ENCODE results near the gene TDRD15.
"Not testable (repeated sequence)": the region's sequence is repeated elsewhere in the genome, so short reads cannot be mapped to it uniquely, and the experiment has no call there.

The TDRD15 gene

GRCh38 chr2:21123473-21124393 is at the start of gene TDRD15:
TSS of gene TDRD15 (plus strand) at chr2:21123968. CDS start at chr2:21137468, 13,500 bp downstream.
- in situ Hi-C loops (cut with MboI; ENCODE audit: low sequenced_read_pairs): no loop called here

GRCh38 chr2:21078296-21078695 is 45.5 kb upstream of the TDRD15 start:
- in situ Hi-C loops (cut with MboI; ENCODE audit: low sequenced_read_pairs): no loop called here

GRCh38 chr2:21083482-21083881 is 40.3 kb upstream of the TDRD15 start:
- in situ Hi-C loops (cut with MboI; ENCODE audit: low sequenced_read_pairs): no loop called here

DNA sequence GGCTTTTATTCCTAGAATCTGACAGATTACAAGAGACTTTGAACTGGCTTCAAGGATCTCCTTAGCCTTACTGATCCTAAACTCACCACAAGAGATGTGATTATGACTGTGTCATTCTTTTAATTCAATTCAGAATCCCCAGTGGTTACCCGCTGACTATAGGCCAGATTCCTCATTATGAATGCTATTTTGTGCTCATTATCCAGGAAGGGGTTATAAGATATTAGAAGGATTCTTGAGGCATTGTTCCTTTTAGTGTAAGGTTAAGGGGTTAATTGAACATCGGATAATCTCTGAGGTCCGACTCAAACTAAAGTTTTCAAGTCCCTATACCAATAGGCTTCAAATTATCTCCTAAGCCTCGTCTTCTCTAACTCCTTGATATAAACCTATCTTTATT is 39.4 kb upstream of the TDRD15 start:
- in situ Hi-C loops (cut with MboI; ENCODE audit: low sequenced_read_pairs): no loop called here

GRCh38 chr2:21092308-21092869 is 31.4 kb upstream of the TDRD15 start:
- in situ Hi-C loops (cut with MboI; ENCODE audit: low sequenced_read_pairs): no loop called here

DNA sequence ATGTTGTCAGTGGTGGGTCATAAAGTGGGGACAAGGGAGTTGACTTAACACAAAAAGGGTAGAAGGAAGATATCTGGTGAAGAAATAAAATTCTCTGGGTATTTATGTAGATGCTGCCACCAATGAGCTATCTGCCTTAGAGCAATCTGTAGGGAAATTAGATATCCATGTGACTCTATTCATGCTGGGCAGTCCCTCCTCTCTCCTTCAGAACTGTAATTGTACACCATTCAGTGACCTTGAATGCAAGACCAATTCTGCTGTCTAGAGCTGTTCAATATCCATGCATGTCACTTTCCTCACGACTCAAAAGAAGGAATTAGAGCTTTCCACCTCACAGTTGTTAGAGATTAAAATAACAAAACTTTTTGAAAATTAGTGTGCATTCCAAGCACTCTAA is 28.6 kb upstream of the TDRD15 start:
- in situ Hi-C loops (cut with MboI; ENCODE audit: low sequenced_read_pairs): no loop called here

- in situ Hi-C loops (cut with MboI; ENCODE audit: low sequenced_read_pairs): no loop called here
Observed at GRCh38 chr2:21095714-21096113, 28.1 kb upstream of the TDRD15 start.

DNA sequence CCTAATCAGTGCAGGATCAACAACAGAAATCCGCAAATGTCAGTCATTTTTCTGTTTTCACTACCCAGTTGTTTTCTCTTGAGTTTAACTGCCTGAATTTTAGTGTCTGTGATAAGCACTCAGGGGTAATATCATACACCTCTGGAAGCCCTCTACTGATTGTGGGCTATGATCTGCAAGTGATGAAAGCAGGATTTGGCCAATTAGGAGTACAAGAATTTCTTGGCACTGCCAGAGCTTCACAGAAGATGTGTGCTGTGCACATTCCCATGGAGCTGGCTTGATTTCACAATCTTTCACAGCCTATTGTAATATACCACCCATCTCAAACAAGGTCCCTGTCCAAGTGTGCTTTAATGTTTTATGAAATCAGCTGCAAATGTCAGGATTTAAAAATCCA is 27.3 kb upstream of the TDRD15 start:
- in situ Hi-C loops (cut with MboI; ENCODE audit: low sequenced_read_pairs): no loop called here

GRCh38 chr2:21097331-21097730 is 26.4 kb upstream of the TDRD15 start:
- in situ Hi-C loops (cut with MboI; ENCODE audit: low sequenced_read_pairs): no loop called here

GRCh38 chr2:21098294-21098693 is 25.5 kb upstream of the TDRD15 start:
- in situ Hi-C loops (cut with MboI; ENCODE audit: low sequenced_read_pairs): no loop called here

GRCh38 chr2:21099281-21099907 is 24.4 kb upstream of the TDRD15 start:
- in situ Hi-C loops (cut with MboI; ENCODE audit: low sequenced_read_pairs): no loop called here

GRCh38 chr2:21101514-21102155 is 22.1 kb upstream of the TDRD15 start:
- in situ Hi-C loops (cut with MboI; ENCODE audit: low sequenced_read_pairs): not testable (repeated sequence)

DNA sequence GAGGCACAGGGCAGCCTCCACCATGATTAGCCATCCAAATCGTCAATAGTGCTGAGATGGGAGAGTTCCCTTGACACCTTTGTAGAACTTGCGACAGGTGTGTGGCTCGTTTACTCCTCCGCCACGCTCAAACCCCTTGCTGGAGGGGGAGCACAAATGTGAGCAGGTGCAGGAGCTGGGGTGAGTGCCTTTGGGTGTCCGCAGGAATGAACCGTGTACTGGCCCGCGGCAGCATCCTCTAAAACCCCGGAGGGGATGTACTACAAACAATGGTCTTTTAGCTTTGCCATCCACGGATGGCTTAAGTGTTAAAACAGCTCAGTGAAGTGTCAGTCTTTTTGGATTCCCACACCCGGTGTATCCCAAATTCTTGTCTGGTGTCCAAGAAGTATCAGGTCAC is 21.4 kb upstream of the TDRD15 start:
- in situ Hi-C loops (cut with MboI; ENCODE audit: low sequenced_read_pairs): no loop called here

DNA sequence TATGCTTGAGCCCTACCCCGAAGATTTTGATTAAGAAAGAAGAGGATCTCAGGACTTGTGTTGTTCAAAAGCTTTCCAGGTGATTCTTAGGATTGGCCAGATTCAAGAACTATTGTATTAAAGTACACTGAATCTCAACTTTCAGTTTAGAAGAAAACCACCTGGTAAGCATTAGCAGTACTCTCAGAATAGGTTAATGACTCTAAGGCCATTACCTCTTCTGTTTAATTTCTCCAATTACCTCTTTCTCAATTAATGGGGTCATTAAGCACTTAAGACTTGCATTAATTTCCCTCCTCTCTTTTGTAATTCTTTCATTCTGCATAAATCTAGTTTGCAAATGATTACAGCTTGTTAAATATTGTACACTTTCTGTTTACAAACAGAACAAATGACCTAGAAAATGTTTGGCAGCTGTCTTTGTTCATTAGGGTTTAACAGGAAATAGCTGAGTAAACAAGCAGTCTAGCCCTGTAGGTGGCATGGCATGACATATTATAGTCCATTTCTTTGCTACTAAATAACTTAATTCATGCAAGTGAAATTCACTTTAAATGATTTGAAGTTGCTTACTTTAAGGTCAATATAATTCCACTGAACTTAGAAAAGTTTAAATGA is 20.4 kb upstream of the TDRD15 start:
- in situ Hi-C loops (cut with MboI; ENCODE audit: low sequenced_read_pairs): no loop called here

GRCh38 chr2:21104030-21104660 is 19.6 kb upstream of the TDRD15 start:
- in situ Hi-C loops (cut with MboI; ENCODE audit: low sequenced_read_pairs): no loop called here

GRCh38 chr2:21111012-21111411 is 12.8 kb upstream of the TDRD15 start:
- in situ Hi-C loops (cut with MboI; ENCODE audit: low sequenced_read_pairs): no loop called here

- in situ Hi-C loops (cut with MboI; ENCODE audit: low sequenced_read_pairs): no loop called here
Observed at GRCh38 chr2:21117688-21118087, 6.1 kb upstream of the TDRD15 start.

DNA sequence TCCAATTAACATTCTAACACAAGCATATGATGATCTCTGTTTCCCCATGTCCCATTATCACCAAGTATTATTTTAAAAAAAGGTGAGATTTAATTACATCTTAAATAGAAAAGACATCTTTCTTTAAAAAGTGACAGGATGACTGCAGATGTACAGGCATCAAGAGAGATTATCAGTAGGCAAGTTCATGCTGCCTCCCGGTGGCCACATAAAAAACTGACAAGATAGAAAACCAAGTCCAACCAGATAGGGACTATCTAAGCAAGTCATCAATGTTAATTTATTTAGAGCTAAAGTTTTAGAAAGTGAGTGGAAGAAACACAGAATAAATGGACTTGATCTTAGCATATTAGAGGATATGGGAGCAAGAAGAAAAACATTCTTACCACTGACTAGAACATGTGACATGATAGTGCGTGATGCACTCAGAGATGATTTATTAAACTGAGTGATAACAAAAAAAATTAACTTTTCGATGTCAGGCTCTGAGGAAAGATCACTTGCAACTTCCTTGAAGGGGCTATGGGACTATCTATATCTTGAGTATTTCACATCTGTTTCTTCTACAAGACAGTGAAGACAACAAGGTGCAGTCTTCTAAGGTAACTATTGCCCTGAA is 5.4 kb upstream of the TDRD15 start:
- in situ Hi-C loops (cut with MboI; ENCODE audit: low sequenced_read_pairs): no loop called here

DNA sequence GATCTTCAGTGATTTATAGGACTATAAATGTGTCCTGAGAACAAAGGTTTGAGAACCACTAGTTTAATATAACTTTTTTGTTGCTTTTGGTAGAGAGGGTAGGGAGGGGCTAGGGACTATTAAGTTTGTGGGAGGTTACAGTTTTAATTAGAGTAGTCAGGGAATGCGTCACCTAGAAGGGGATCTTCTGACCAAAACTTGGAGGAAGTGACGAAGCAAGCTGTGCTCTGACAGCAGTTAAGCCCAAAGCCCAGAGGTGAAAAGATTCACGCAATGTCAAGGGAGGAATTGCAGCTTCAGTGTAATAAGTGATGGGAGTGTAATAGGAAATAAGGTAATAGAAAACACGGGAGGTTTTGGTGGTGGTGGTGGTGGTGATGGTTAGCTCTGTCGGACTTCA is 8.1 kb downstream of the TDRD15 start:
- in situ Hi-C loops (cut with MboI; ENCODE audit: low sequenced_read_pairs): no loop called here

DNA sequence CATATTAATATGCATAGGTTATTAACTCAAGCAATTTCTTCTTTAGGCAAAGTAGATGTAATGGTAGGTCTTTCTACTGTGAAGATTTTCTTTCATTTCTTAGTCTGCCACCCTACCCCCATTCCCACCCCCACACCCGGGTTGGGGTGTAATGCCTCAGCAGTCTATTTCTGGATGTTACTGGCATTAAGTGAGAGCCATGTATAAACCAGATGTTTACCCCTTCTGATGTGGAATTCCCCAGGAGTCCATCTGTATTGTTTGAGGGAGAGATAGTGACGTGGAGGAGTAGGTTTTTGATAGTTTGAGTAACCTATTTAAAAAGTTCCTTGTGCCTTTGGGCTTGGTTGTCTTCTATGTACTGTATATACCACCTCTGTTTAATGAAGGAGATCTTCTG is 11.8 kb downstream of the TDRD15 start:
- in situ Hi-C loops (cut with MboI; ENCODE audit: low sequenced_read_pairs): no loop called here

Data from hTERT RPE-1 (cell line).